DMS153 treated with DMSO at 0.1 percent for 48 hours (cell line): ENCODE results near the gene DEFB129.
"Not testable (repeated sequence)": the region's sequence is repeated elsewhere in the genome, so short reads cannot be mapped to it uniquely, and the experiment has no call there.

Experiments used
- DNase-seq: peaks from one replicate; lab custom pipeline; 2025; ENCODE audit not compliant: unreplicated experiment; lab: John Stamatoyannopoulos, UW

DEFB129 gene

GRCh38 chr20:226958-227357, at the start of gene DEFB129:
DEFB129 (plus strand) TSS chr20:227258; CDS start chr20:227289, 31 bp downstream.
- no peak for DNase-seq

GRCh38 chr20:184288-184687, 42.8 kb upstream of the DEFB129 start:
- DNase-seq, result no peak

GRCh38 chr20:187733-188132, 39.3 kb upstream of the DEFB129 start:
- no peak for DNase-seq

- DNase-seq, result no peak
Measured at GRCh38 chr20:189611-190010, 37.4 kb upstream of the DEFB129 start, which contains the start of gene DEFB128. DEFB128 (minus strand) TSS chr20:189711; CDS start chr20:189623, 88 bp downstream.

DNA sequence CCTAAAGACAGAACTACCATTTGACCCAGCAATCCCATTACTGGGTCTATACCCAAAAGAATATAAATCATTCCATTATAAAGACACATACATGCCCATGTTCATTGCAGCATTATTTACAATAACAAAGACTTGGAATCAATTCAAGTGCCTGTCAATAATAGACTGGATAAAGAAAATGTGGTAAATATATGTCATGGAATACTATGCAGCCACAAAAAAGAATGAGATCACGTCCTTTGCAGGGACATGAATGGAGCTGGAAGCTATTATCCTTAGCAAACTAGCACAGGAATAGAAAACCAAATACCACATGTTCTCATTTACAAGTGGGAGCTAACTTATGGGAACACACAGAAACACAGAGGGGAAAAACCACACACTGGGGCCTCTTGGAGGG, 28.8 kb upstream of the DEFB129 start:
- no peak for DNase-seq

- no peak for DNase-seq
Measured at GRCh38 chr20:199996-200395, 27.1 kb upstream of the DEFB129 start.

GRCh38 chr20:203630-204029, 23.4 kb upstream of the DEFB129 start:
- DNase-seq, result not testable (repeated sequence)

DNA sequence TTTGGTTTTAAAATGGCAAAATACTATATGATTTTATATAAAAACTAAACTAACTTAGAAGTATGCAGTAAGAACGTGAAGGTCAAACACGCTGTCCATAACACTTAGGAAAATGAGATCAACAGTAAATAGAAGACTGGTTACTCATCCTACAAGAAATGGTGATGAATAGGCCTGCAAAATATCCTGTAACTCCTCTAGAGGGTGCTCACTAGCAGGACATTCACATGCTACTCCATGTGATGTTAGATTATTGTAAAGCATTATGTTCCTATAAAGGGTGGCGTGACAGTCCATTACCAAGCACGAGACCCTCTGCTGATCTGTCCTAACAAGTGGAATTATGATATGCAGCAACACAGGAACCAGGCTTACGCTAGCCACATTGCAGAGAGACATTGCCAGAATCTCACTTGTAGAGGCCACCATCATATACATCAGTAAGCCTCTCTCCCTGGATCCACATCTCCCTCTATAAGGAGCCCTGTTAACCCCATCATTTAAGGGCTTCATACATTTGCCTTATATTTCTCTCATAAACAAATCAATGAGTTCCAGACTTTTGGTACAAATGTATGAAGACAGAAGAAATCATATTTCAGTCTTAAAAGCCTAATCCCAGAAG, 18.0 kb upstream of the DEFB129 start:
- DNase-seq, result peak; percentile 71

DNA sequence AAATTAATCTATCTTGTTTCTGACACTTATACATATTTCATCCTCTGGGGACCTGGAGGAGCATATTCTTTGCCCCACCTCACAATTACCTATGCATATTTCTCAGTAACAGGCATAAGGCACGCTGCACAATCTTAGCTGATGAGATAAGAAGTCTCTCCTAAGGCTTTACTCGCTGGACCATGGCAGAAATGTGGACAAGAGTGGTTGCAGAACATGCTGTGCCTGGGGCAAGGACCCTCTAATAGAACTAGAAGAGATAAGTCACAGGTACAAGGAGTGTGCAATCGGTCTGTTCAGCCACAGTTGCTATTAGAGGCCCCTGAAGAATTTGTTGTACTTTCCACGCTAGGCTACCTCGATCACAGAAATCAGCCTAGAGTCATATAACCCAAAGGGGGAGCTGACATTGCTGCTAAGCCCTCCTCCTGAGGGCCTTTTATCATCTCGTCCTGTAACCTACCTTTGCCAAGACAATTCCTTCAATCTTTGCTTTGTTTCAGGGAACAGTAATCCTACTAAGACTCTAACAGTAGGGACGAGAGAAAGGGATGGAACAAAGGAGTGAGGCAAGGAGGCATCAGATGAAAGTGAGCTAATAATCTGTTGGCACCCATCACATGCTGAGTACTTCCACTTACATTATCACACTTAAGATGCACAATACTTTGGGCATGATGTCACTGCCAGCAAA, 16.1 kb upstream of the DEFB129 start:
- no peak for DNase-seq

GRCh38 chr20:214383-214782, 12.7 kb upstream of the DEFB129 start:
- DNase-seq, result no peak

DNA sequence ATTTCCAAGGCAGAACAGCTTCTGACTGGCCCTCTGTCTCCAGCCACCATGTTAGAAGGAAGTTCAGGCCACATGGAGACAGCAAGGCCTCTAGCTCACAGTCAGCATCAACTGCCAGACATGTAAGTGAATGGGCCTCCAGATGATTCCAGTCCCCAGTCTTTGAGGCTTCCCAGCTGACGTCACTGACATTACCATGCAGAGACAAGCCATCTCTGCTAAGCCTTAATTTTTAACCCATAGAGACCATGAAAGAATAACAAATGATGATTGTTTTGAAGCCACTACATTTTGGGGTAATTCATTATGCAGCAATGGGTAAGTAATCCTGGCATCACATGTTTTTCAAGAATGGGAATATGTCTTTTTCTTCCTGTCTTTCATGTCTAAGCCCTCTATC, 11.3 kb upstream of the DEFB129 start:
- no peak for DNase-seq

GRCh38 chr20:217266-217665, 9.8 kb upstream of the DEFB129 start:
- DNase-seq, result no peak

DNA sequence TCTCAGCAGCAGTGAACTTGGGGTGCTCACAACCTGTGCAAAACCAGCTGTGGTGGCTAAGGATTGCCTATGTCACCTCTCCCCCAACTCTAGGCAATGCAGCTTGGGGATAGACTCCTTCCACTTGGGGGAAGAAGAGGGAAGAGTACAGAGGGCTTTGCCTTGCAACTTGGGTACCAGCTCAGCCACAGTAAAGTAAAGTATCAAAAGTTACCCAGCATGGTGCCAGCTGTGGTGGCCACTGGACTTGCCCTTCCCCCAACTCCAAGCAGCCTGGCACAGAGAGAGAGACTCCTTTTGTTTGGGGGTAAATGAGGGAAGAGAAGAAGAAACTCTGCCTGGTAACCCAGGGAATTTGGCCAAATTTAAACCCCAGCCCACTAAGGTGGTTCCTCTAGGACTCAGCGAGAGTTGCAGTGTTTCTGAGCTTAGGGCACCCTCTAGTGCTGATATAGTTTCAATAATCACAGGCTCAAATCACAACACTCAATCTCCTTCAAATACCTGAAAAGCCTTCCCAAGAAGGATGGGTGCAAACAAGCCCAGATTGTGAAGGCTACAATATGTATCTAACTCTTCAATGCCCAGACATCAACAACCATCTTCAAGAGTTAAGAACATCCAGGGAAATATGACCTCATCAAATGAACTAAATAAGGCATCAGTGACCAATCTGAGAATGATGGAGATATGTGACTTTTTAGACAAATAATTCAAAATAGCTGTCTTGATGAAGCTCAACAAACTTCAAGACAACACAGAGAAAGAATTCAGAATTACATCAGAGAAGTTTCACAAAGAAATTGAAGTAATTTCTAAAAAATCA, 7.6 kb upstream of the DEFB129 start:
- peak; percentile 27 for DNase-seq

DNA sequence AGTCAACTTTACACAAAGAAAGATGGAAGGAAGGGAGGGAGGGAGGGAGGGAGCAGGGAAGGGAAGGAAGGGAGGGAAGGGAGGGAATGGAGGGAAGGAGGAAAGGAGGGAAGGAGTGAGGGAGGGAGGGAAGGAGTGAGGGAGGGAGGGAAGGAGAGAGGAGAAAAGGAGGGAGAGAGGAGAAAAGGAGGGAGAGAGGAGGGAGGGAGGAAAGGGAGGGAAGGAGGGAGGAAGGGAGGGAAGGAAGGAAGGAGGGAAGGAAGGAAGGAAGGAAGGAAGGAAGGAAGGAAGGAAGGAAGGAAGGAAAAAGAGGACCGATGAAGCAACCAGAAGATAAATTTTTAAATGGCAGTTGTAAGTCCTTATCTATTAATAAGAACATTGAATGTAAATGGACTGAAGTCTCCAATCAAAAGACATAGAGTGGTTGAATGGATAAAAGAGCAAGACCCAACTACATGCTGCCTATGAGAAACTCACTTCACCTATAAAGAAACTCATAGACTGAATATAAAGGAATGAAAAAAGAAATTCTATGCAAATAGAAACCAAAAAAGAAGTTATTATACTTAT, 5.7 kb upstream of the DEFB129 start:
- DNase-seq, result no peak

- not testable (repeated sequence) for DNase-seq
Measured at GRCh38 chr20:225879-226278, 1.2 kb upstream of the DEFB129 start.

GRCh38 chr20:227439-228105, 514 bp downstream of the DEFB129 start:
- no peak for DNase-seq

DNA sequence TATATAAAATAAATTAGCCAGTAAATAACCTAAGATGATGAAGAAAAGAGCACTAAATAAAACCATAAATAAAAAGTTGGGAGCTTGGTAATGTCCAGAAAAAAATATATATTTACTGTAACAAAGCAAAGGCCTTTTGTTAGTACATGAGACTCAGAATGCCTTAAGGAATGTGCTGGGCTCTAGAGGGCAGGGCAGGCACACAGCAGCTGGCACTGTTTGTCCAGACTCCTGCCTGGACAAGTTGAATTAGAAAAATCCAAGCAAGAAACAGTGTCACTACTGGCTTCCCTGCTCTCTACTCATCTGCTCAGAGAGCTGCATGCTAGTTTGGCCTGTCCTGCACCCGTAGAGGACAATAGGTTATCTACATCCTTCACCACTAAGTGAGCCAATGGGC, 8.8 kb downstream of the DEFB129 start:
- DNase-seq, result no peak

DNA sequence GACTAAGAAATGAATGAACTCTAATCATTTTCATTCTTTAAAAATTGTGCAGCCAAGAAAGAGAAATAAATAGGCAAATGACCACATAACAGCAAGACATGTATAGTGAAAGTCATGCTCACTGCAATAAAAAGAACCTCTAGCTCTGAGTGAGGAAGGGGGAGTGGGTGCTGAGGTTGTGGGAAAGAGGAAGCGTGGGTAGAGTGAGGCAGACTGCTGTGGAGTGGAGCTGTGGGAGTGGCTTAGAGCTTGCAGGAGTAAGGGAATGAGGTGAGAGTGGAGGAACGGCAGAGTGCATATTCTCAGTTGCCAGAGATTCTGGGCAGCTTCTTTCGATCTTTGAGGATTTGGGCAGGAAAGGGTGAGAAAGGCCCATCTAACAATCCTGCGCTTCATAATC, 10.4 kb downstream of the DEFB129 start:
- no peak for DNase-seq

GRCh38 chr20:237929-238328, 10.9 kb downstream of the DEFB129 start:
- DNase-seq, result no peak

DNA sequence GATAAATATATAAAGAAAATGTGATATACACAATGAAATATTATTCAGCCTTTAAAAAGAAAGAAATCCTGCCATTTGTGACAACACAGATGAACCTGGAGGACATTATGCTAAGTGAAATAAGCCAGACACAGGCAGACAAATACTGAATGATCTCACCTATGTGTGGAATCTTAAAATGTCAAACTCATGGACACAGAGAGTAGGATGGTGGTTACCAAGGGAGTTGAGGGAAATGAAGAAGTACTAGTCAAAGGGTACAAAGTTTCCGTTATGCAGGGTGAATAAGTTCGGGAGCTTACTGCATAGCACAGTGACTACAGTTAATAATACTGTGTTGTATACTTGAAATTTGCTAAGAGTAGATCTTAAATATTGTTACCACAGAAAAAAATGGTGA, 15.8 kb downstream of the DEFB129 start:
- no peak for DNase-seq

- no peak for DNase-seq
Measured at GRCh38 chr20:251354-251753, 24.3 kb downstream of the DEFB129 start.
